ENCODE data around the gene ERC1.

DNA sequence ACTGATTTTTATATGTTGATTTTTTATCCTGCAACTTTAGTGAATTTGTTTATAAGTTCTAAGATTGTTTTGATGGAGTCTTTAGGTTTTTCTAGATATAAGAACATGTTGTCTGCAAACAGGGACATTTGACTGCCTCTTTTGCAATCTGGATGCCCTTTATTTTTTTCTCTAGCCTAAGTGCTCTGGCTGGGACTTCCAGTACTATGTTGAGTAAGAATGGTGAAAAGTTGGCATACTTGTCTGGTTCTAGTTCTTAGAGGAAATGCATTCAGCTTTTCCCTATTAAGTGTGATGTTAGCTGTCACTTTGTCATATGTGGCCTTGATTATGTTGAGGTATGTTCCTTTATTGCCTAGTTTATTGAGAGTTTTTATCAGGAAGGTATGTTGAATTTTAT, 68.1 kb downstream of the ERC1 start:
- no peak for TF ChIP-seq POLR2A (IDR thresholded peaks at IDR 0.05; ENCODE audit: extremely low read depth, insufficient read length)
- TF ChIP-seq, protein P1, sequence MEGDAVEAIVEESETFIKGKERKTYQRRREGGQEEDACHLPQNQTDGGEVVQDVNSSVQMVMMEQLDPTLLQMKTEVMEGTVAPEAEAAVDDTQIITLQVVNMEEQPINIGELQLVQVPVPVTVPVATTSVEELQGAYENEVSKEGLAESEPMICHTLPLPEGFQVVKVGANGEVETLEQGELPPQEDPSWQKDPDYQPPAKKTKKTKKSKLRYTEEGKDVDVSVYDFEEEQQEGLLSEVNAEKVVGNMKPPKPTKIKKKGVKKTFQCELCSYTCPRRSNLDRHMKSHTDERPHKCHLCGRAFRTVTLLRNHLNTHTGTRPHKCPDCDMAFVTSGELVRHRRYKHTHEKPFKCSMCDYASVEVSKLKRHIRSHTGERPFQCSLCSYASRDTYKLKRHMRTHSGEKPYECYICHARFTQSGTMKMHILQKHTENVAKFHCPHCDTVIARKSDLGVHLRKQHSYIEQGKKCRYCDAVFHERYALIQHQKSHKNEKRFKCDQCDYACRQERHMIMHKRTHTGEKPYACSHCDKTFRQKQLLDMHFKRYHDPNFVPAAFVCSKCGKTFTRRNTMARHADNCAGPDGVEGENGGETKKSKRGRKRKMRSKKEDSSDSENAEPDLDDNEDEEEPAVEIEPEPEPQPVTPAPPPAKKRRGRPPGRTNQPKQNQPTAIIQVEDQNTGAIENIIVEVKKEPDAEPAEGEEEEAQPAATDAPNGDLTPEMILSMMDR (IDR thresholded peaks at IDR 0.05; ENCODE audit: low read depth, low read length): no peak

Data from NB4 (cell line).